Measurements from ENCODE around the gene ZPR1. TPM values are rescaled to one million over a fixed set of nuclear protein-coding genes. Genes with fewer than 3 reads are reported as not detected.

Gene ZPR1
- total and polyA plus RNA-seq, 3 experiments from 2014 or later, result 47.6 to 124 (median 118) TPM

DNA sequence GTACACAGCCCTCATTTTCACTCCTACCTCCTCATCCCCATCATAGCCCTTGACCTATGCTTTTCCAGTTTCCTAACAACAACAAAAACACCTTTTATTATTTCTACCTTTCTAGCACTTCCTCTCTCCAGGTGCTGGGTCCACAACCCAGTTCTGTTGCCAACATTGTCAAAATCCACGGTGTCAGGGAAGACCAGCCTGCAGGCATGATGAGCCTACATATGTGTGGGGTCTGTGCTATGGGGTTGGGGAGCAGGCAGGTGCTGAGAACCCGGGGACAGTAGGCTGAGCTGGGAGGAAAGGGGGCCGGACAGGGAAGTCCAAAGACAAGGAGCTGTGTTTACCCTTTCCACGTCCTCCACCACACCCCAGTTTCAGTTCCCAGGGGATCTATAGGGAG is 711 bp upstream of the ZPR1 start:
- H3K27me3 ChIP-seq (ENCODE audit: insufficient read depth, low read length, poor library complexity, severe bottlenecking), result no peaks in the 10 kb centered on the region
- H3K4me1 ChIP-seq (ENCODE audit: insufficient read depth, low read length), result peaks cover 29% of the 10 kb centered on the region
- peaks cover 30% of the 10 kb centered on the region for H3K36me3 ChIP-seq (ENCODE audit: insufficient read depth, low read length)
- CTCF ChIA-PET, result interaction anchor here (2.0 to 8.4 kb wide), 4 partner anchors 15 to 319 kb away, joined by 5 to 101 read pairs (median 56); partner anchors contain the start of genes APOA1, APOC3 and BUD13
- Mint-ChIP-seq H3K9me3 (no peaks in the 10 kb centered on the region), H3K4me1 (peaks cover 45 to 63% (median 51%) of the 10 kb centered on the region in 3 donors), H3K27ac (peak overlapping the region; percentile 88 to 99 (median 98)), H3K27me3 (no peaks in the 10 kb centered on the region), H3K4me3 (peak overlapping the region; percentile 93 to 100 (median 97)), H3K36me3 (peaks cover 6 to 41% (median 23%) of the 10 kb centered on the region in 3 donors)
- POLR2A ChIA-PET, result interaction anchor here (0.9 to 3.2 kb wide), 6 partner anchors 11 to 356 kb away, joined by 3 to 24 read pairs (median 8); partner anchors contain the start of genes BUD13, PAFAH1B2 and SIK3
- H3K9me3 ChIP-seq (ENCODE audit: low read length), result no peaks in the 10 kb centered on the region
- peak overlapping the region; percentile 96 for H3K27ac ChIP-seq (ENCODE audit: low read depth, low read length)
- peak overlapping the region; percentile 93 for H3K4me3 ChIP-seq (ENCODE audit: low read length)
- no peak for DNase-seq

DNA sequence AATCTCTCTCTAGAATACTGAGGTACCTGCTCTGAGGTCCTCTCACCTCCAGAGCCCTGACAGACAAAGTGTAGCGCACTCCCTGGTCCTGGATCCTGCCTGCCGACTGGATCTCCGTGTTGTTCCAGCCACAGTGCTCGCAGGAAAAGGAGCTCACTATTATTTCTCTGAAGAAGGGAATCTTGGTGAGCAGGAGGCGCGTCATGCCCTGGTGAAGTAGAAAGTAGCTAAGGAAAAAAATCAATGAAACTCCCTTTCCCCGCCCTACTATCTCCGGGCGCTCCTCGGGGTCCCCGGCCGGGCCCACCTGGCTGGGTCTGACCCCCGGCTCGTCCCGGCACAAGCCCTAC is 412 bp downstream of the ZPR1 start:
- Histone ChIP-seq H3K27me3 (ENCODE audit: insufficient read depth, low read length, poor library complexity, severe bottlenecking) (no peaks in the 10 kb centered on the region), H3K4me1 (ENCODE audit: insufficient read depth, low read length) (peaks cover 29% of the 10 kb centered on the region), H3K4me3 (ENCODE audit: low read length) (peak overlapping the region; percentile 93), H3K27ac (ENCODE audit: low read depth, low read length) (peak overlapping the region; percentile 96), H3K36me3 (ENCODE audit: insufficient read depth, low read length) (peaks cover 41% of the 10 kb centered on the region), H3K9me3 (ENCODE audit: low read length) (no peaks in the 10 kb centered on the region)
- Mint-ChIP-seq H3K36me3 (peaks cover 11 to 53% (median 34%) of the 10 kb centered on the region in 3 donors), H3K4me3 (peak overlapping the region; percentile 93 to 100 (median 97)), H3K4me1 (peaks cover 50 to 74% (median 62%) of the 10 kb centered on the region in 3 donors), H3K9me3 (no peaks in the 10 kb centered on the region), H3K27me3 (no peaks in the 10 kb centered on the region), H3K27ac (peak overlapping the region; percentile 87 to 98 (median 94))
- POLR2A ChIA-PET, result interaction anchor here (0.7 to 3.2 kb wide), 11 partner anchors 10 to 444 kb away, joined by 3 to 24 read pairs (median 5); partner anchors contain the start of genes BUD13, PAFAH1B2, PCSK7 and SIK3
- CTCF ChIA-PET, result interaction anchor here (1.4 to 8.4 kb wide), 6 partner anchors 14 to 360 kb away, joined by 4 to 101 read pairs (median 10); partner anchors contain the start of genes APOA1, APOC3, BUD13 and SIK3
- DNase-seq, result no peak

DNA sequence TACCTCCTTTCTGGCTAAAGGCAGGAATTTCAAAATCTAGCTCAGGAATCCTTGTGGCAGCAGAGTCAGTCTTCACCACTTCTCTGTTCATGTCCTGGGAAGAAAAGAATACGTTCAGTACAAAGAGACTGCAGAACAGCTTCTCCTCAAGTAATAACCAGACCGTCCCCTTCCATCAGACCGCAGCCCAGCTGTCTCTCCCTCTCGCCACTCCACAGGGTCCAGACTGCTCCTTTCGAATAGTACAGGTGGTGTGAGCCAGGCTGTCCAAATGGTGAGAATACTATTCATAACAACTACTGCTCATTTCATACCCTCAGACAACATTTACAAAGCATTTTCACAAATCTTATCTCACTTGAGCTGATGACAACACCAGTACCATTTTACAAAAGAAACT is 857 bp downstream of the ZPR1 start:
- POLR2A ChIA-PET, result interaction anchor here (0.7 to 3.2 kb wide), 9 partner anchors 14 to 445 kb away, joined by 3 to 24 read pairs (median 5); partner anchors contain the start of genes BUD13, PAFAH1B2 and PCSK7
- peaks cover 53 to 78% (median 66%) of the 10 kb centered on the region in 3 donors for H3K4me1 Mint-ChIP-seq

DNA sequence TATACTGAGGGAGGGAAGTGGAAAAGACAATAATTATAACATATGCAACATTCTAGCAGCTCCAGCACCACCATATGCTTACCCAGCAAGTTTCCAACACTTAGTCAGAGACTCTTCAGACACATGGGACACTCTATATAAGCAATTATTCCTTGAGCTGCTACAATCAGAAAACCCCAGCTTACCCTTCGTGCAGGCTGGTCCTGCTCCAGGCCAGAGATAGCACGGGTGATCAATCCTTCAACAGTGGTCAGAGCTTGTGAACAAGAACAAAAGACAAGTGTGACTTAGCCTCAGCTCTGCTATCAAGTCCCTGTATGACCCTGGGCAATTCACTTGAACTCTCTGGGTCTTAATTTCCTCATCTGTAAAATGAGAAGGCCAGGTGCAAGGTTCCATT is 1.5 kb downstream of the ZPR1 start:
- no peak for DNase-seq
- ChIA-PET POLR2A (interaction anchor here (0.5 to 3.2 kb wide), 3 partner anchors 13 to 49 kb away, joined by 5 to 24 read pairs (median 17); partner anchors contain the start of gene BUD13), CTCF (interaction anchor here (0.6 to 8.4 kb wide), 6 partner anchors 13 to 321 kb away, joined by 4 to 101 read pairs (median 10); partner anchors contain the start of genes APOA1, APOC3, BUD13 and SIK3)
- H3K27me3 ChIP-seq (ENCODE audit: insufficient read depth, low read length, poor library complexity, severe bottlenecking), result no peaks in the 10 kb centered on the region
- H3K36me3 ChIP-seq (ENCODE audit: insufficient read depth, low read length), result peaks cover 50% of the 10 kb centered on the region
- Mint-ChIP-seq H3K27ac (peak overlapping the region; percentile 9 to 98 (median 88)), H3K9me3 (no peaks in the 10 kb centered on the region), H3K27me3 (no peaks in the 10 kb centered on the region), H3K4me3 (peak overlapping the region; percentile 93 to 100 (median 97)), H3K4me1 (peaks cover 53 to 81% (median 68%) of the 10 kb centered on the region in 3 donors), H3K36me3 (peaks cover 15 to 62% (median 40%) of the 10 kb centered on the region in 3 donors)
- H3K27ac ChIP-seq (ENCODE audit: low read depth, low read length), result no peak overlapping the region
- H3K9me3 ChIP-seq (ENCODE audit: low read length), result no peaks in the 10 kb centered on the region
- H3K4me1 ChIP-seq (ENCODE audit: insufficient read depth, low read length), result peaks cover 25% of the 10 kb centered on the region
- H3K4me3 ChIP-seq (ENCODE audit: low read length), result peak overlapping the region; percentile 93

More for the DNA sequence above, 857 bp downstream of the ZPR1 start:
- Histone ChIP-seq H3K36me3 (ENCODE audit: insufficient read depth, low read length) (peaks cover 46% of the 10 kb centered on the region), H3K27ac (ENCODE audit: low read depth, low read length) (peak overlapping the region; percentile 96), H3K4me1 (ENCODE audit: insufficient read depth, low read length) (peaks cover 29% of the 10 kb centered on the region), H3K27me3 (ENCODE audit: insufficient read depth, low read length, poor library complexity, severe bottlenecking) (no peaks in the 10 kb centered on the region), H3K4me3 (ENCODE audit: low read length) (peak overlapping the region; percentile 93), H3K9me3 (ENCODE audit: low read length) (no peaks in the 10 kb centered on the region)
- H3K36me3 Mint-ChIP-seq, result peaks cover 15 to 57% (median 38%) of the 10 kb centered on the region in 3 donors
- H3K27me3 Mint-ChIP-seq, result no peaks in the 10 kb centered on the region
- peak overlapping the region; percentile 87 to 98 (median 94) for H3K27ac Mint-ChIP-seq
- CTCF ChIA-PET, result interaction anchor here (0.6 to 8.4 kb wide), 7 partner anchors 14 to 360 kb away, joined by 4 to 101 read pairs (median 6); partner anchors contain the start of genes APOA1, APOC3, BUD13 and SIK3
- DNase-seq, result no peak
- no peaks in the 10 kb centered on the region for H3K9me3 Mint-ChIP-seq
- H3K4me3 Mint-ChIP-seq, result peak overlapping the region; percentile 93 to 100 (median 97)

DNA sequence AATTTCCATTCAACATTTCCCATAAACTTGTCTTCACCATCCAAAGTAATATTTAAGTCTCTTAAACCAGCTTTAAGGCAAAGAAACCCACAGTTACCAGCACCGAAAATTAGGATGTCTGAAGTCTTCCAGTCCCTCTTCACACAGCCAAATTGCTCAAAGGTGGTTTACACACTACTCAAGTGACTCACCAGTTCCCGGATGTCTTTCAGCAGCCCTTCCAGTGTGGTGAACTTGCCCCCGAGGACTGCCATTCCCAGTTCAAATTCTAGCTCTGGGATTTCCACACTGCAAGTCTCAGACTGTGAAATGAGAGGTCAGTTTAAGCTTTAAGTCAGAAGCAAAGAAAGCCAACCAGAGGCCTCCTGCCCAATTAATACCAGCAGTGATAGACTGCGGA is 5.1 kb downstream of the ZPR1 start:
- no peak overlapping the region for H3K4me3 ChIP-seq (ENCODE audit: low read length)
- Mint-ChIP-seq H3K27ac (peak overlapping the region in 6 of 8 donors; percentile 32 to 81 (median 58)), H3K27me3 (no peaks in the 10 kb centered on the region), H3K4me1 (peaks cover 37 to 65% (median 61%) of the 10 kb centered on the region in 3 donors), H3K4me3 (peak overlapping the region in 1 of 7 donors; percentile 25), H3K9me3 (no peaks in the 10 kb centered on the region), H3K36me3 (peaks cover 20 to 93% (median 64%) of the 10 kb centered on the region in 3 donors)
- no peaks in the 10 kb centered on the region for H3K9me3 ChIP-seq (ENCODE audit: low read length)
- no peaks in the 10 kb centered on the region for H3K27me3 ChIP-seq (ENCODE audit: insufficient read depth, low read length, poor library complexity, severe bottlenecking)
- no peak for DNase-seq
- peaks cover 13% of the 10 kb centered on the region for H3K4me1 ChIP-seq (ENCODE audit: insufficient read depth, low read length)
- H3K27ac ChIP-seq (ENCODE audit: low read depth, low read length), result no peak overlapping the region
- H3K36me3 ChIP-seq (ENCODE audit: insufficient read depth, low read length), result peaks cover 76% of the 10 kb centered on the region
- CTCF ChIA-PET, result interaction anchor here (1.4 to 2.3 kb wide), 2 partner anchors 9 to 53 kb away, joined by 3 to 6 read pairs; partner anchors contain the start of gene APOA5
- POLR2A ChIA-PET, result no interaction called here

DNA sequence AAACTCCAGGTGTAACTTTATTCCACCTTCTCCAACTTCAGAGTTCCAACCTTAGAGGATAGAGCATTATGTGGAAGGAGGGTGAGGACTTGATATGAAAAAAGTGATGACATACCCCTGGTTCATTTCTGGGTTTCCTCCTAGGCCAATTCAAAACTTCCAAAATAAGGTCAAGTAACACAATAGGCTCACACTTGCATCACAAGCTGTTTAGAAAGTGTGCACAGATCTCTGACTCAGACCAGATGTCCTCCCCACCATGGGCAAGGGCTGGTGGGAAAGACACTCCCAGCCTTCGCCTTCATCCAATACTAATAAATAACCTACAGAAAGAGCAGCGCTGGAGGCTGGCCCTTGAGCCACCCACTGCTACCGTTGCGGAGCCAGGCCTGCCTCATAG is 9.3 kb downstream of the ZPR1 start:
- Histone ChIP-seq H3K4me1 (ENCODE audit: insufficient read depth, low read length) (peaks cover 6% of the 10 kb centered on the region), H3K27ac (ENCODE audit: low read depth, low read length) (no peak overlapping the region), H3K4me3 (ENCODE audit: low read length) (no peak overlapping the region), H3K36me3 (ENCODE audit: insufficient read depth, low read length) (peaks cover 48% of the 10 kb centered on the region), H3K27me3 (ENCODE audit: insufficient read depth, low read length, poor library complexity, severe bottlenecking) (no peaks in the 10 kb centered on the region), H3K9me3 (ENCODE audit: low read length) (no peaks in the 10 kb centered on the region)
- Mint-ChIP-seq H3K27ac (peak overlapping the region in 5 of 8 donors; percentile 9 to 88 (median 43)), H3K36me3 (peaks cover 19 to 76% (median 48%) of the 10 kb centered on the region in 3 donors), H3K27me3 (no peaks in the 10 kb centered on the region), H3K4me3 (no peak overlapping the region), H3K9me3 (no peaks in the 10 kb centered on the region), H3K4me1 (peaks cover 14 to 40% (median 39%) of the 10 kb centered on the region in 3 donors)
- POLR2A ChIA-PET, result no interaction called here
- CTCF ChIA-PET, result no interaction called here
- no peak for DNase-seq

DNA sequence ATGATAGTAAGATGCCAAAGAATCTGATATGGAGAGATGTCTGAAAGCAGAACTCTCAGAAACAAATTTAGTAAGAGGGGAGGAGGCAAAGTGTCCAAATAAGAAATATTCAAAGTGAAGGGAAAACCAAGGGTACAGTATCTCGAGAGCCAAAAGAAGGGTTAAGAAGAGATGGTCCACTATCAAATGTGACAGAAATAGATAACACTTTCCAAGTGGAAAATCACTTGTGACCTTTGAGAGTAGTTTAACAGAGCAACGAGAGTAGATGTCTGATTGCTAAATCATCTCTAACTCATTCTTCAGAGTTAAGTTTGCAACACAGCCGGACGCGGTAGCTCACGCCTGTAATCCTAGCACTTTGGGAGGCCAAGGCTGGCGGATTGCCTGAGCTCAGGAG is 10.8 kb downstream of the ZPR1 start:
- no peaks in the 10 kb centered on the region for H3K9me3 ChIP-seq (ENCODE audit: low read length)
- peaks cover 34% of the 10 kb centered on the region for H3K36me3 ChIP-seq (ENCODE audit: insufficient read depth, low read length)
- H3K27ac ChIP-seq (ENCODE audit: low read depth, low read length), result no peak overlapping the region
- peaks cover 0 to 2% (median 0%) of the 10 kb centered on the region in 5 donors for H3K9me3 Mint-ChIP-seq
- peaks cover 11 to 71% (median 33%) of the 10 kb centered on the region in 3 donors for H3K36me3 Mint-ChIP-seq
- H3K27me3 Mint-ChIP-seq, result no peaks in the 10 kb centered on the region
- peak overlapping the region in 4 of 8 donors; percentile 3 to 77 (median 54) for H3K27ac Mint-ChIP-seq
- ChIA-PET POLR2A (interaction anchor here (1.2 kb wide), 1 partner anchor 11 kb away, joined by 3 read pairs; the partner anchor contains the start of gene ZPR1), CTCF (interaction anchor here (0.8 kb wide), 1 partner anchor 14 kb away, joined by 3 read pairs; no protein-coding TSS in a partner anchor)
- H3K4me1 Mint-ChIP-seq, result peaks cover 11 to 32% (median 32%) of the 10 kb centered on the region in 3 donors
- no peak for DNase-seq
- H3K4me1 ChIP-seq (ENCODE audit: insufficient read depth, low read length), result peaks cover 12% of the 10 kb centered on the region
- no peaks in the 10 kb centered on the region for H3K27me3 ChIP-seq (ENCODE audit: insufficient read depth, low read length, poor library complexity, severe bottlenecking)
- no peak overlapping the region for H3K4me3 Mint-ChIP-seq
- no peak overlapping the region for H3K4me3 ChIP-seq (ENCODE audit: low read length)
